Urothelium cell line (cell line): ENCODE results near the gene CCDC188.

ENCODE experiments used
- DNase-seq: peaks from one replicate; pipeline ENCODE4 v3.0.0; 2011; ENCODE audit warnings: low spot score, mixed read lengths
- FAIRE-seq: peaks from 2 replicates; lab custom pipeline; 2011; peaks lifted over from hg19 to GRCh38; lab: Jason Lieb, UNC

The CCDC188 gene

GRCh38 chr22:20150381-20151275, at the start of gene CCDC188:
Gene CCDC188, minus strand, starts transcription at chr22:20151055. Its CDS starts 69 bp downstream, at chr22:20150986.
- no peak for FAIRE-seq
- no peak for DNase-seq

DNA sequence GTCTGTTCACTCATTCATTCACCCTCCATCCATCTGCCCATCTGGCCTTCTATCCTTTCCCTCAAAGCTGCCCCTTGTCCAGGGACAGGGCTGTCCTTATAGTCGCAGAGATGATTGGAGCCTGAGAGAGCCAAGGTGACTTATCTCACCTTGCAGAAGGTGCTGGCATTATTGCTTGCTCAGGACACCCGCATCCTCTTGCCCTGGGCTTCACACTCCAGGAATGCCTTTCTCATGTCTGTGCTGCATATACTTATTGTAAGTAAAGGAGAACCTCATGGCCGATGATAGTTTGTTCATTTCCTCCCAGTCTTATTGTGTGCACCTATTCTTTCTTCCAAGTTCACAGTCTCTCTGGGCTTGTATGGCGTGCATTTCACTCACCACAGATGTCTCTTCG, 49.1 kb upstream of the CCDC188 start:
- DNase-seq = no peak
- FAIRE-seq = no peak

GRCh38 chr22:20199413-20199842, 48.6 kb upstream of the CCDC188 start:
- DNase-seq (no peak), FAIRE-seq (peak; percentile 98)

- FAIRE-seq = peak; percentile 80
- DNase-seq = no peak
Observed at GRCh38 chr22:20198557-20199319, 47.9 kb upstream of the CCDC188 start.

DNA sequence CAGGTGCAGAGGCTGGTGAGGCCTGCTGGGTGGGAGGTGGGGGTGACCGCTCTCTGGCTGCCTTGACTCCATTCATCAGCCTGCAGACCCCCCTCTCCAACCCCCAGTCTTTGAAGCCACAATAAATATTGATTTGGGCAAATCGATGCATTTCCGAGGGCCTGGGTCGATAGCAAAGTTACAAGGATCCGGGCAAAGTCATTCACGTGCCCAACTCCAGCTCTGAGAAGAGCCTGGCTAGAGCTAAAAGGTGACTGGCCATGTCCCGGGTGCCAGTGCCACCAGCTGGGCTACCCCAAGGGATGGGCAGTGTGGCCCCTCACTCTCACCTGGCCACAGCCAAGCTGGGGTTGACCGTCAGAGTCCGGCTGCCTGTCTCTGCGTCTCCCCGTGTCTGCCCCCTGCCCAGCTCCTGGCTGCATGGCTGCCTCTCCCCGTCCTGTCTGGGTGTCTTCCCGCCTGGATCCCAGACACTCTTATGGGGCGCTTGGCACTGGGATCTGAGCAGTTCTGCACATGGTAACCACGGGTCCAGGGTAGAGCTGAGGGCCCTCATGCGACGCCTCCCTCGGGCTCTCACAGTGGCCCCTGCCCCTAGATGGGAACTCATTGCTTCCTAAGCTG, 46.7 kb upstream of the CCDC188 start:
- DNase-seq (no peak), FAIRE-seq (no peak)

GRCh38 chr22:20196094-20196842, 45.4 kb upstream of the CCDC188 start:
- no peak for DNase-seq
- FAIRE-seq = no peak

- DNase-seq (no peak), FAIRE-seq (no peak)
Observed at GRCh38 chr22:20194681-20195593, 44.1 kb upstream of the CCDC188 start.

GRCh38 chr22:20193761-20194494, 43.1 kb upstream of the CCDC188 start:
- DNase-seq = no peak

DNA sequence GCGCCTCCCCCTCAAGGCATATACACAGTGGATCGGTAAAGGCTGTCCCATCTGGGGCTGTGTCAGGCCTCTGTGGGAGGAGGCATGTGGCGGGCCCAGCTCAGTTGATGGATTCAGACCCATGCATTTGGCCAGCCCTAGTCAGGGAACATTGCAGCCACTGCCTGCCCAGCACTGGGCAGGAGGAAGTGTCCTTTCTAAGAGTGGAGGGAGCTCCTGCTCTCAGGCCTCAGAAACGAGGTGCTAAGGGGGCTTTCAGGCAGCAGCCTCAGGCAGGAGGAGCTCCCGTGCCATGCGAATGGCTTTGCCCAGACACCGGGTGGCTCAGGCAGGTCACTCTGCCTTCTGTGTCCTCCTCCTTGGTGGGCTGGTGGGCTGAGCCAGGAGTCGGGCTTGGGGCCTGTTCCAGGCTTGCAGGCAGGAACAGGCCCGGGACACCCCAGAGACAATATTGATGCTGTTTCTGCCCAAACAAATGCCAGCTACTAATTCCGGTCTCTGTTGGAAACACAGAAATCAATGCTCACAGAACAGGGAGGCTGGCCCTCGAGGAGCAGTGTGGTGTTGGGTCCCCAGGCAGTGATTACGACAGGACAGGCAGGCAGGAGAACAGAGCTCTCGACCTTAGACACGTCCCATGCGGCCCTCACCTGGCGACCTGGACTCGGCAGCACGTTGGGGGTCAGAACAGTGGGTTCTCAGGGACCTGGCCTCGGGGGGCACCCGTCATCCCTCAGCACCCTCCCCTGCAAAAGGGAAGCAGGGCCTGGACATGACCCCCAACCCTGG, 42.3 kb upstream of the CCDC188 start:
- FAIRE-seq = peak; percentile 35
- no peak for DNase-seq

More at GRCh38 chr22:20193761-20194494, 43.1 kb upstream of the CCDC188 start:
- FAIRE-seq = no peak

- FAIRE-seq (no peak), DNase-seq (no peak)
Observed at GRCh38 chr22:20192293-20192971, 41.6 kb upstream of the CCDC188 start.

GRCh38 chr22:20191803-20192202, 40.9 kb upstream of the CCDC188 start:
- no peak for DNase-seq
- no peak for FAIRE-seq

DNA sequence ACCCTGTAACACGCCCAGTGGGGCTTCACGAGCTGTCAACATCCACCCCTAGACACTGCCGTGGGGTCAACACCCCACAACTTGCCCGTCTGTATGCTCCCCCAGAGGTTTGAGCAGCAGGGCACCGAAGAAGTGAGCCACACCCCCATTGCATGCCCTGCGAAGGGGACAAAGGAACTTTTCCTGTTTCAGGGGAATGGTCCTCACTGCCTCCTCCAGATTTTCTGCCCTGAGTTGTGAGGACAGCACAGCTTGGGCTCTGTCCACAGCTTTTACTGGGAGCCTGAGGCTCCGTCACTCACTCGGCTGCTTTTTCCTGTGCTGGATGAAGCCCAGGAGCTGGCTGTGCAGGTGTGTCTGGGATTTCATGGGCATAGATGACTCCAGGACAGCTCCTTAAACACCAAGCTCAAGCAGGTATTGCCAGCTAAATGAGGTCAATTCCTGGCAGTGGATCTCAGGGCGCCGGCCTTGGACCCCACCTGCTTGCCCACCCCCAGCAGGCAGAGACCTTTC, 40.2 kb upstream of the CCDC188 start:
- FAIRE-seq (no peak), DNase-seq (no peak)

DNA sequence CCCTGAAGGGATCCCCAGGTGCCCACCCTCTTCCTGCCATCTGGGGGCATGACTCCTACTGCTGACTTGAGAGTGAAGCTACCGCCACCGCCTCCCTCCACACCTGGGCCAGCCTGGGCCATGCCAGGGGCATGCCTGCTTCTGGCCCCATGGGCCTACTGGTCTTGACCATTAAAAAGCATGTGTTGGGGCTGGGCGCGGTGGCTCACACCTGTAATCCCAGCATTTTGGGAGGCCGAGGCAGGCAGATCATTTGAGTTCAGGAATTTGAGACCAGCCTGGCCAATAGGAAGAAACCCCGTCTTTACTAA, 37.7 kb upstream of the CCDC188 start:
- DNase-seq = no peak
- FAIRE-seq = peak; percentile 35

DNA sequence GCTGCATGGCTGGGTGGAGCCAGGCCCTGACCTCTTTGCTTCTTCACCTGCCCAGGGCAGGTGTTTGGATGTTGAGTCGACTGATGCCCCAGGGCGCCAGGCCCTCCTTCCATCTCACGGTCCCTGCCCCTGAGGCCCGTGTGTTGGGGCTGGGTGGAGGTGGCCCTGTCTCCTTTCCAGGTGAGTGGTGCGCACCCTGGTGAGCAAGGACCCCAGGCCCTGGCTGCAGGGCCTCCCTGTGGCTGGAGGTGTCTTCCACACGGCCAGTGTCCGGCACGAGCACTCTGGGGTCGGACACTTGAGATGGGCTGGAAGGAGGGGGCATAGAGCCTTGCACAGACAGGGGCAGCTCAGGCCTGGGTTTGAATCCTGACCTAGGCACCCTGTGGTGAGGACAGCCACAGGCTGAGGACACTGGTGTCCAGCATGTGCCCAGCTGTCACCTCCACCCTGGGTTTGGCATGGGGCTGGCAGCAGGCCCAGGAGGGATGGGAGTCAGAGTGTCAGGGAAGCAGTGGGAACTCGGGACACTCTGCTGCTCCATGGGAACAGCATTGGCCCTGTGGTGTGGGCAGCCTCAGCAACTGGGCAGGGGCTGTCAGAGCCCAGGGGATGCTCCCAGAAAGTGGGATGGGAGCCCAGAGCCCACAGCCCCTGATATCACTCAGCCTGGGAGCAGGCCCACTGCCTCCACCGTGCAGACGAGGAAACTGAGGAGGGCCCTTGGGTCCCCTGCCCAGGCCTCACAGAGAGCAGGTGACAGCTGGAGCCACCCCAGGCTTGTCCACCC, 37.1 kb upstream of the CCDC188 start:
- no peak for FAIRE-seq
- no peak for DNase-seq

GRCh38 chr22:20186871-20187546, 36.2 kb upstream of the CCDC188 start:
- peak; percentile 93 for FAIRE-seq
- DNase-seq = no peak

DNA sequence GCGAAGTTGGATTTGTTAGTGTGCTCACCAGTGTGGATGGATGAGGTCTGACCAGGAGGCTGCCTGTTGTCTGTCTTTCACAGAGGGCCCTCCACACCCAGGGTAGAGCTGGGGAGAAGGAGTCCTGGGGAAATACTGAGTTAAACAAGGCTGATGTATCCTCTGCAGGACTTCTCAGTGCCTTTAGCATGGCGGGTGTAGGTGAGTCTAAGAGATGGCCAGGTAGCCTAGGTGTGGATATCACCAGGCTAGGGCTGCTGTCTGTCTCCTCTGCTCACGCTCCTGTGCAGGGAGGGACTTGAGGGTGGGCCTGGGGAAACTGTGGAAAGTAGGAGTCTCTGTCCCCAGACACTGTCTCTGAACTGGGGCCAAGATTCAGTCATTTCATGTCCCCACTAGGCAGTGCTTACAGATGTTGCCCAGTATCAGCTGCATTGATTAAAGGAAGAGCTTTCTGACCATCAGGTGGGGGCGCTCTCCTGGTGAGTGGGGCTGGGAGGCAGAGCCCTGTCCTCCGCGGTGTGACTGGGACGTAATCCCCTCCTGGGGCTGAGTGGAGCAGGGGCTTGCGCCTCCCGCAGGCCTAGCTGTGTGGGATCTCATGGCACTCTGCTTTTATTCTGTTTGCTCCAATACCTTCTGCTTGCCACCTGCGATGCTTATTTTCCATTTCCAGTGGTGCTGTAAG, 35.5 kb upstream of the CCDC188 start:
- DNase-seq (peak; percentile 42), FAIRE-seq (peak; percentile 13)
